T follicular helper cell (primary cell): ENCODE results near the gene ZMYND8.
A peak's percentile ranks its signal among the peaks of the same experiment; 100 is the strongest.
"Not testable (repeated sequence)": the region's sequence is repeated elsewhere in the genome, so short reads cannot be mapped to it uniquely, and the experiment has no call there.

Experiments used
- DNase-seq: peaks from one replicate; pipeline ENCODE4 v3.0.0-alpha.2; 2020; ENCODE audit warnings: low read depth

The ZMYND8 gene

GRCh38 chr20:47286681-47287080 is 69.8 kb downstream of the ZMYND8 start:
- no peak for DNase-seq

GRCh38 chr20:47285189-47285588 is 71.3 kb downstream of the ZMYND8 start:
- no peak for DNase-seq

- no peak for DNase-seq
Measured at GRCh38 chr20:47284373-47284772, 72.1 kb downstream of the ZMYND8 start.

- no peak for DNase-seq
Measured at GRCh38 chr20:47283411-47283810, 73.1 kb downstream of the ZMYND8 start.

GRCh38 chr20:47282864-47283263 is 73.6 kb downstream of the ZMYND8 start:
- no peak for DNase-seq

- DNase-seq: no peak
Measured at GRCh38 chr20:47281376-47281775, 75.1 kb downstream of the ZMYND8 start.

- DNase-seq: no peak
Measured at GRCh38 chr20:47280668-47281067, 75.8 kb downstream of the ZMYND8 start.

- no peak for DNase-seq
Measured at GRCh38 chr20:47280228-47280627, 76.3 kb downstream of the ZMYND8 start.

GRCh38 chr20:47278907-47279348 is 77.6 kb downstream of the ZMYND8 start:
- DNase-seq: no peak

- DNase-seq: not testable (repeated sequence)
Measured at GRCh38 chr20:47277535-47277872, 79.0 kb downstream of the ZMYND8 start.

GRCh38 chr20:47276851-47277534 is 79.5 kb downstream of the ZMYND8 start:
- DNase-seq: no peak

GRCh38 chr20:47276251-47276650 is 80.2 kb downstream of the ZMYND8 start:
- DNase-seq: no peak

- DNase-seq: no peak
Measured at GRCh38 chr20:47275548-47275947, 81.0 kb downstream of the ZMYND8 start.

- no peak for DNase-seq
Measured at GRCh38 chr20:47274401-47275108, 81.9 kb downstream of the ZMYND8 start.

- no peak for DNase-seq
Measured at GRCh38 chr20:47273591-47274235, 82.8 kb downstream of the ZMYND8 start.

- peak; percentile 26 for DNase-seq
Measured at GRCh38 chr20:47272893-47273590, 83.5 kb downstream of the ZMYND8 start.

GRCh38 chr20:47271046-47271615 is 85.4 kb downstream of the ZMYND8 start:
- DNase-seq: no peak

GRCh38 chr20:47269309-47270165 is 87.0 kb downstream of the ZMYND8 start:
- DNase-seq: no peak

GRCh38 chr20:47267621-47268020 is 88.9 kb downstream of the ZMYND8 start:
- no peak for DNase-seq

- no peak for DNase-seq
Measured at GRCh38 chr20:47266847-47267515, 89.5 kb downstream of the ZMYND8 start.

GRCh38 chr20:47265984-47266383 is 90.5 kb downstream of the ZMYND8 start:
- DNase-seq: no peak
